HG02870 (cell line): Measurements from ENCODE around the gene KLF9.

Experiments
- ATAC-seq: cut with Tn5 transposase; IDR thresholded peaks from one replicate; pipeline ENCODE4 v1.9.1; 2021; ENCODE audit warnings: mild to moderate bottlenecking, moderate library complexity; ENCODE audit not compliant: unreplicated experiment

Gene KLF9

GRCh38 chr9:70367305-70367930, 47.0 kb downstream of the KLF9 start:
- no peak for ATAC-seq

GRCh38 chr9:70363760-70364159, 50.7 kb downstream of the KLF9 start:
- ATAC-seq = no peak

GRCh38 chr9:70362952-70363351, 51.5 kb downstream of the KLF9 start:
- no peak for ATAC-seq

- ATAC-seq = no peak
Measured at GRCh38 chr9:70355801-70356200, 58.7 kb downstream of the KLF9 start.

- no peak for ATAC-seq
Measured at GRCh38 chr9:70352802-70353201, 61.7 kb downstream of the KLF9 start.

- ATAC-seq = no peak
Measured at GRCh38 chr9:70352356-70352755, 62.1 kb downstream of the KLF9 start.

GRCh38 chr9:70347046-70347445, 67.4 kb downstream of the KLF9 start:
- ATAC-seq = no peak

GRCh38 chr9:70340572-70340971, 73.9 kb downstream of the KLF9 start:
- no peak for ATAC-seq
